ENCODE measurements around the gene UNC80. TPM values are rescaled to one million over a fixed set of nuclear protein-coding genes. Genes with fewer than 3 reads are reported as not detected.

Gene UNC80
- total RNA-seq, 4 donors from 2014 or later: 0.19 TPM; not detected in 3

GRCh38 chr2:209870067-209870466, 98.4 kb downstream of the UNC80 start:
- no peak overlapping the region for H3K27ac ChIP-seq
- no peaks in the 10 kb centered on the region for H3K9me3 ChIP-seq
- DNase-seq: no peak
- intact Hi-C loops (cut with DNase I): no loop called here
- TF ChIP-seq CTCF (IDR thresholded peaks at IDR 0.05) (no peak), POLR2A (IDR thresholded peaks at IDR 0.05) (no peak)
- H3K4me3 ChIP-seq: no peak overlapping the region
- no peaks in the 10 kb centered on the region for H3K36me3 ChIP-seq
- WGBS, 2 donors: 36 to 46% methylated on average over 2 of the region's 2 CpGs
- H3K4me1 ChIP-seq: no peaks in the 10 kb centered on the region
- no peaks in the 10 kb centered on the region for H3K27me3 ChIP-seq

GRCh38 chr2:209872675-209873074, 101.0 kb downstream of the UNC80 start:
- TF ChIP-seq CTCF (IDR thresholded peaks at IDR 0.05): no peak
- TF ChIP-seq POLR2A (IDR thresholded peaks at IDR 0.05): no peak

GRCh38 chr2:209875270-209875669, 103.6 kb downstream of the UNC80 start:
- Histone ChIP-seq H3K4me3 (no peak overlapping the region), H3K27me3 (no peaks in the 10 kb centered on the region), H3K4me1 (no peaks in the 10 kb centered on the region), H3K36me3 (no peaks in the 10 kb centered on the region), H3K9me3 (no peaks in the 10 kb centered on the region), H3K27ac (no peak overlapping the region)
- no peak for DNase-seq
- intact Hi-C loops (cut with DNase I): no loop called here
- 33 to 56% methylated on average over 1 of the region's 1 CpG for WGBS, 2 donors
- no peak for TF ChIP-seq CTCF (IDR thresholded peaks at IDR 0.05)
- TF ChIP-seq POLR2A (IDR thresholded peaks at IDR 0.05): no peak

More at GRCh38 chr2:209872675-209873074, 101.0 kb downstream of the UNC80 start:
- 32 to 34% methylated on average over 9 of the region's 9 CpGs for WGBS, 2 donors
- H3K36me3 ChIP-seq: no peaks in the 10 kb centered on the region
- peak overlapping the region in 1 of 4 donors; percentile 19 for H3K4me3 ChIP-seq
- intact Hi-C loops (cut with DNase I): no loop called here
- no peak overlapping the region for H3K27ac ChIP-seq
- H3K27me3 ChIP-seq: no peaks in the 10 kb centered on the region
- no peaks in the 10 kb centered on the region for H3K9me3 ChIP-seq
- DNase-seq: no peak
- H3K4me1 ChIP-seq: no peaks in the 10 kb centered on the region

- H3K27me3 ChIP-seq: no peaks in the 10 kb centered on the region
- no peak overlapping the region for H3K27ac ChIP-seq
- 0 to 3% methylated on average over 1 of the region's 1 CpG for WGBS, 2 donors
- DNase-seq: no peak
- TF ChIP-seq POLR2A (IDR thresholded peaks at IDR 0.05) (no peak), CTCF (IDR thresholded peaks at IDR 0.05) (no peak)
- no peaks in the 10 kb centered on the region for H3K9me3 ChIP-seq
- intact Hi-C loops (cut with DNase I): no loop called here
- no peaks in the 10 kb centered on the region for H3K36me3 ChIP-seq
- no peaks in the 10 kb centered on the region for H3K4me1 ChIP-seq
- H3K4me3 ChIP-seq: no peak overlapping the region
These were observed 104.6 kb downstream of the UNC80 start for GRCh38 chr2:209876211-209876610.

GRCh38 chr2:209878701-209879100, 107.1 kb downstream of the UNC80 start:
- H3K4me3 ChIP-seq: no peak overlapping the region
- WGBS, 2 donors: 56 to 62% methylated on average over 4 of the region's 4 CpGs
- TF ChIP-seq CTCF (IDR thresholded peaks at IDR 0.05): no peak
- H3K36me3 ChIP-seq: no peaks in the 10 kb centered on the region
- no peaks in the 10 kb centered on the region for H3K4me1 ChIP-seq
- no peak overlapping the region for H3K27ac ChIP-seq
- no peak for DNase-seq
- H3K9me3 ChIP-seq: no peaks in the 10 kb centered on the region
- intact Hi-C loops (cut with DNase I): no loop called here
- H3K27me3 ChIP-seq: no peaks in the 10 kb centered on the region
